IPS-18a (cell line): Measurements from ENCODE around the gene ASB4.
"Not testable (repeated sequence)": the region's sequence is repeated elsewhere in the genome, so short reads cannot be mapped to it uniquely, and the experiment has no call there.

Experiments used
- H3K27ac ChIP-seq: one replicate; pipeline ENCODE4 v1.5.1; 2013; ENCODE audit warnings: low read length
- H3K27me3 ChIP-seq: one replicate; pipeline ENCODE4 v1.6.1; 2013; ENCODE audit warnings: mild to moderate bottlenecking, low read length; ENCODE audit not compliant: control insufficient read depth, insufficient read depth
- H3K36me3 ChIP-seq: one replicate; pipeline ENCODE4 v1.6.1; 2013; ENCODE audit warnings: low read depth, low read length; ENCODE audit not compliant: control insufficient read depth
- H3K4me1 ChIP-seq: one replicate; pipeline ENCODE4 v1.6.1; 2013; ENCODE audit warnings: low read depth, low read length; ENCODE audit not compliant: control insufficient read depth
- H3K4me3 ChIP-seq: one replicate; pipeline ENCODE4 v1.5.1; 2013; ENCODE audit warnings: low read length
- H3K9ac ChIP-seq: one replicate; pipeline ENCODE4 v1.6.1; 2013; ENCODE audit warnings: mild to moderate bottlenecking, low read length, moderate library complexity
- H3K9me3 ChIP-seq: one replicate; pipeline ENCODE4 v1.6.1; 2013; ENCODE audit warnings: low read depth, low read length; ENCODE audit not compliant: control insufficient read depth

ASB4 gene

DNA sequence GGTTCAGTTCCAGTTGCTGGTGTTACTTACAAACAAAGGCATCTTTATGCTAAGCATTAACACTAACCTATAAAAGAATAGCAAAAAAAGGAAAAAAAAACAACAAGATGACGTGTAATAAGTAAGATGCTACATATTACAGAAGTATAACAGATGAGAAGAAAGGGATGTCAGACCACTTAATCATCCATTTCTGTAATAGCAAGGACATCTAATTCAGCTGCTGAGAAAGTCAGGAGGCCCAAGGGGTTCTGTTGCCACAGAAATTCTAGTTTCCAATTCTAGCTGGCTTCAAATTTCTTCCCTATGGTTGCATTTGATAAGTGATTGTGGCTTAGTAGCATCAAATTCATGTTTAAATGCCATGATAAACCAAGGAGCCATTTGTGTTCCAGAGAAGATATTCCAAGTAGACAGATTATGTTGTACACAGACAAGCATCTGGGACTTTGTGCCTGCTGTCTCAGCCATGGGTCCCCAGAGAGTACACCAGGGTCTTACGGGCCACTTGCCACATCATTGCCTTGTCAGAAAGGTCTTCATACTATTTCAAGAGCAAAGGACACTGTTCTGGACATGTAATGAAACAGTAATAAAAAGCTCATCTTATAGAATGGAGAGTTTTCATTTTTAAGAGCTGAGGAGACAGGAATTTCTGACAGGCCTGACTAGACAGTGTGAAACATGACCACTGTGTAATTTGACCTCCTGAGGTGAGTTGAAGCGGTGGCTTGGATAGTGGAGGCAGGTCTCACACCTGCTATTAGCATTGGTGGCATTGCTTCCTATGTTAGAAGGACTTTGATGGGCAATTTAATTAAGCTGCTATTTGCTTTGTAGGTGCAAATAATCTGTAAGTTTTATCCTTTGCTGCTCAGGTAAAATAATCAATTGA is 4.2 kb upstream of the ASB4 start:
- peaks cover 7% of the 10 kb centered on the region for H3K4me1 ChIP-seq

DNA sequence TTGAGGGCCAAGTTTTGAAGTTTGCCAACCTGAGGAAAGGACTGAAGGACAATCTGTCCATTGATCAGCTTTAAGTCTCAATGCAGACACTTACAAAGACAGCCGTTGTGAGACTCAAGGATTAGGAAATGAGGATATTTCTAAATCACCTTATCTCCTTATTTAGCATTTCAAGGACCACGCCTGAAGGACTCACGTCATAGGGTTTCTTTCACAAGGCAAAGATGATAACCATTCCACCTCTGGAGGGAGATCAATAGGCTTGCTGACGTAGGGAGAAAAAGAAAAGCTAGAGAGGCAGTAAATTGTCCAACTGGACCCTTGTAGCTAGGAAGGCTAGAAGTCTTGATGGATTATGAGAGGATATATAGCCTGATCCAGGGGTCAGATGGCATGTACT is 3.3 kb upstream of the ASB4 start:
- Histone ChIP-seq H3K27ac (no peak overlapping the region), H3K9ac (no peak overlapping the region), H3K4me3 (no peak overlapping the region), H3K27me3 (no peaks in the 10 kb centered on the region), H3K9me3 (no peaks in the 10 kb centered on the region), H3K36me3 (no peaks in the 10 kb centered on the region), H3K4me1 (peaks cover 4% of the 10 kb centered on the region)

More for the DNA sequence above, 4.2 kb upstream of the ASB4 start:
- H3K27ac ChIP-seq = no peak overlapping the region
- no peaks in the 10 kb centered on the region for H3K36me3 ChIP-seq
- no peaks in the 10 kb centered on the region for H3K27me3 ChIP-seq
- no peak overlapping the region for H3K9ac ChIP-seq
- no peaks in the 10 kb centered on the region for H3K9me3 ChIP-seq
- H3K4me3 ChIP-seq = no peak overlapping the region

DNA sequence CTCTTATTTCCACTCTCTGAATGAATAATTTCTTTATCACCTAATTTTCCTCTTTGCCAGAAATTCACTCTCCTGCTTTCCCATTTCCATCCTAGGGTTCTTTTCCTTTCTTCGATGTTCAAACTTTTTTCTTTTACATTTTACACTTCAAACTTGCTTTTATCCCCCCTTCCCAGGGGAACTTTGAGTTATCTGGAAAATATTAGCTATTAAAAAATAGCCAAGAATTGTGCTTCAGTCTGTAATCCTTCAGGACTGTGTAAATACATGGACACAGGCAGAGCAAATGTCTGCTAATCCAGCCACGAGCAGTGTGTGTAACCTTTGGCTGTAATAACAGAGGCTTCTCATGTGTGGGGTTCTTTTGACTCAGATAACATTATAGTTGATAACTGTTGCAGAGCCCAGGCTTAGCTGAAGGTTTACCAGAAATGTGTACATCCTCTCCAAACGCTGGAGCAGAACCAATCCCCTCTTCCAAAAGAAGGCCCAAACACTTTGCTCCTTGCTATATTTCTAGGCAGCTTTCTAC is 4.6 kb downstream of the ASB4 start:
- H3K9ac ChIP-seq = no peak overlapping the region
- no peaks in the 10 kb centered on the region for H3K27me3 ChIP-seq
- H3K4me1 ChIP-seq = peaks cover 8% of the 10 kb centered on the region
- no peaks in the 10 kb centered on the region for H3K36me3 ChIP-seq
- no peak overlapping the region for H3K27ac ChIP-seq
- no peaks in the 10 kb centered on the region for H3K9me3 ChIP-seq
- no peak overlapping the region for H3K4me3 ChIP-seq

DNA sequence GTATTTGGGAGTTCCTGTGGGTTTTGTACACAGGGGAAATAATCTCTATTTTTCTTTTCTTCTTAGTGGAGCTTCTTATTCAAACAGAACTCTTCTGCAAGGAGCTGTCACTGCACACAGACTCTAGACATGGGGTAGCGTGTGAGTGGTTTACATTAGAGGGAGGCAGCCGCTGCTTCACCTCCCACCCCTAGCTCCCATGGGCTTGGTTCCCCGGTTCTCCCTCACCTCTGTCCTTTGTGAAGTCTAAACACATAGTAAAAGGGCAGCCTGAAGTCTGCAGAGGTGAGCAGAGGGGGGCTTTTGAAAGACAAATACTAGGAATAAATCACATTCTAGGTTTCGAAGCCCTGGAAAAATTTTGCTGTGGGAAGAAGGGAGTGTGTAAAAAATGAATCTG is 5.5 kb downstream of the ASB4 start:
- H3K4me1 ChIP-seq = peaks cover 8% of the 10 kb centered on the region
- H3K9me3 ChIP-seq = no peaks in the 10 kb centered on the region
- H3K27ac ChIP-seq = no peak overlapping the region
- H3K27me3 ChIP-seq = no peaks in the 10 kb centered on the region
- H3K36me3 ChIP-seq = no peaks in the 10 kb centered on the region
- no peak overlapping the region for H3K4me3 ChIP-seq
- H3K9ac ChIP-seq = no peak overlapping the region

DNA sequence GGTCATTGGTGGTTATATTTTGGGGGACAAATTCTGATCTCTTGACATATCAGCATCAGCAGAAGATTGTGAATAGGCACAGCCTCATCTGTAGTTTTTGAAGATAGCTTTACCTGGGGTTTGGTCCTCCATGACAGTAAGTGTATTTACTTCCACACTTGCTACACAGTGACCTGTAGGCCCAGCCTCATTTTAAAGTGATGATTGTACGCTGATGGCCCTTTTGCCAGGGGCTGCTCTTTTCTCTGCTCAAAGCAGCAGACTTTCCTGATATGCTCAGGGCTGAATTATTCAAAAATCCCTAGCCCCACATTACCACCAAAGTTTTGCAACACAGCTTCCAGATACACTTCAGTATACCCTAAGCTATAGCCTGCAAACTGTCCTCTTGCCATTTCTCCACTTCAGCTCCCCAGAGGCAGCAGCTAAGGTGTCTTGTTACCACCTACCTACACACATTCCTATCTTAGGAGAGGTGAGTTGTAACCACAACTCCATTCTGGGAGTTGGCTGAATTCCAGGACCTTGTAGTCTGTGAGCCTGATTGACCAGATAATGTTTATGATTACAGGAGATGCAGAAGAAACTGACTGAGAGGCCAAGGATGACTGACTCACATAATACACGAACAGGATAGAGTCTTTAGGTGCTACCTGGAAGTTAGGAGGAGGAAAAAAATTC is 6.0 kb downstream of the ASB4 start:
- Histone ChIP-seq H3K9ac (no peak overlapping the region), H3K4me1 (peaks cover 8% of the 10 kb centered on the region), H3K27ac (no peak overlapping the region)

DNA sequence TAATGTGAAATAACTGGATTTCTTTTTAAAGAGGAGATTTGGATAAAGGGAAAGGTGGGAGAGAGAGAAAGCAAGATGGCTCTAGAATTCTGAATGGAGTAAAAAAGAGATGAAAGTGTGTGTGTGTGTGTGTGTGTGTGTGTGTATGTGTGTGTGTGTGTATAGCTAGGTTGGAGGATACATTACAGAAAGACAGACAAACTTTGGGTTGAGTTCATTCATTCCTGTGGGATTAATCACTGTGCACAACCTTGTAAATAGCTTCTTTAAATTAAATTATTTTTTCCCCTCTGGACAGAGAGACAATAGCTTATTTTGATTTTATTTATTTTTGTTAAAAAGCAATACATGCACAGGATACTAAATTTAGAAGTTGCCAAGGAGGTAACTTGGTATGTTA is 7.5 kb downstream of the ASB4 start:
- H3K9me3 ChIP-seq = no peaks in the 10 kb centered on the region
- no peak overlapping the region for H3K27ac ChIP-seq
- no peak overlapping the region for H3K4me3 ChIP-seq
- peaks cover 8% of the 10 kb centered on the region for H3K4me1 ChIP-seq
- no peak overlapping the region for H3K9ac ChIP-seq
- H3K27me3 ChIP-seq = no peaks in the 10 kb centered on the region
- H3K36me3 ChIP-seq = no peaks in the 10 kb centered on the region

More for the DNA sequence above, 6.0 kb downstream of the ASB4 start:
- Histone ChIP-seq H3K9me3 (no peaks in the 10 kb centered on the region), H3K36me3 (no peaks in the 10 kb centered on the region), H3K4me3 (no peak overlapping the region), H3K27me3 (no peaks in the 10 kb centered on the region)

DNA sequence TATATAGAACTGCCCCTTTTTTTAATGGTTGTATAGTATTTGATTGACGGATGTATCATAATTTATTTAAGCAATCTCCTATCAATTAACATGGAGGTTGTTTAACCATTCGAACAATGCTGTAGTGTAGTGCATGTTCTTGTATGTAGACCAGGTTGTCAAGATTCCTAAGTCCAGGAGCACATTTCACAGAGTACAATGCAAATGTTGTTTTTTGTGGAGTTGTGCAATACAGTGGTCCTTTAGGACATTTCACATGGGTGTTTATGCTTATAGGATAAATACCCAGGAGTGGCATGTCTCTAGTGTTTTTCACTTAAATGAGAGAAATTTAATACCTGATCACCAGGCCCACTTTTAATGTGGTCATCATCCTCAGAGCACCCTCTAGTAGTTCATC is 8.1 kb downstream of the ASB4 start:
- Histone ChIP-seq H3K4me1 (peaks cover 8% of the 10 kb centered on the region), H3K27me3 (no peaks in the 10 kb centered on the region), H3K9ac (no peak overlapping the region), H3K27ac (no peak overlapping the region), H3K4me3 (no peak overlapping the region), H3K9me3 (no peaks in the 10 kb centered on the region), H3K36me3 (no peaks in the 10 kb centered on the region)

DNA sequence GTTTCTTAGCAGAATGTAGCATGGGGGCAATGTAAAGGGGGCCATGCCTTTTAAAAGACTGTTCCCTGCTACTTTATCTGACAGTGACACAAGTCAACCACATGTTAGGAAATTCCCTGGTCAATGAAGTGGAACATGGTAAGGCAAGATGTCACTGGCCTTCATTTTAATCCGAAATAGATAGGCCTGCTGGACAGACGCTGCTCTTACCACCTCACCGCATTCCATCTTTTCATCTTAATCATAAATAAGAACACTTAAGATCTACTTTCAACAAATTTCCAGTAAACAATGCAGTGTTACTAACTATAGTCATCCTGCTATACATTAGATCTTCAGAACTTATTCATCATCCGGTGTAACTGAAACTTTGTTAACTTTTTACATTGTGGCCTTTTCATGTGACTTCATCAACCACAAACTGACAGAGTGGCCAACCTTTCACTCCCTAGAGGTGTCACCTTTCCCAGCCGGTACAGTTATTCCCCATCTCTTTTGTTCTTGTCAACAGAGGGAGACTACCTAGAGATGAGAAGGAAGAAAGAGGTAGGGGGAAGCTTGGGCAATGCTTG is 15.6 kb downstream of the ASB4 start:
- no peaks in the 10 kb centered on the region for H3K9me3 ChIP-seq
- H3K4me3 ChIP-seq = no peak overlapping the region
- peaks cover 27% of the 10 kb centered on the region for H3K4me1 ChIP-seq
- H3K27ac ChIP-seq = no peak overlapping the region
- H3K9ac ChIP-seq = no peak overlapping the region
- no peaks in the 10 kb centered on the region for H3K27me3 ChIP-seq
- H3K36me3 ChIP-seq = no peaks in the 10 kb centered on the region

DNA sequence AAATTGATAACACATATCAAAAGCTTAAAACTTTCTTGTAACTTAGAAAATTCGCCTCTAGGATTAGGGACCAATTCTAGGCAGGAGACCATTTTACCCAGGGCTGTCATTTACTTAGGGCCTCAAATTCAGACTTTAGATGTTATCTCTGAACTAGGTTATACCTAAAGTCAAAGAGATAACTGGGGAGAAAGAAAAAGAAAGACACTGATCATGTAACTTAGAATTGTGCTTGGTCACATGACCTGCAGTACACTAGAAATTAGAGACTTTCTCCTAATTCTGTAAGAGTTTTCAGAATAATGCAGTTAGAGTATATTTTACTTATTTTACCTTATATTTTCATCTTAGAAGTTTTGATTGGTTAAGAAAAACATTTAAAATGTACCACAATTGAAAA is 16.7 kb downstream of the ASB4 start:
- H3K36me3 ChIP-seq = no peaks in the 10 kb centered on the region
- H3K27me3 ChIP-seq = no peaks in the 10 kb centered on the region
- no peak overlapping the region for H3K4me3 ChIP-seq
- no peak overlapping the region for H3K27ac ChIP-seq
- H3K4me1 ChIP-seq = peaks cover 27% of the 10 kb centered on the region
- H3K9me3 ChIP-seq = no peaks in the 10 kb centered on the region
- H3K9ac ChIP-seq = no peak overlapping the region

DNA sequence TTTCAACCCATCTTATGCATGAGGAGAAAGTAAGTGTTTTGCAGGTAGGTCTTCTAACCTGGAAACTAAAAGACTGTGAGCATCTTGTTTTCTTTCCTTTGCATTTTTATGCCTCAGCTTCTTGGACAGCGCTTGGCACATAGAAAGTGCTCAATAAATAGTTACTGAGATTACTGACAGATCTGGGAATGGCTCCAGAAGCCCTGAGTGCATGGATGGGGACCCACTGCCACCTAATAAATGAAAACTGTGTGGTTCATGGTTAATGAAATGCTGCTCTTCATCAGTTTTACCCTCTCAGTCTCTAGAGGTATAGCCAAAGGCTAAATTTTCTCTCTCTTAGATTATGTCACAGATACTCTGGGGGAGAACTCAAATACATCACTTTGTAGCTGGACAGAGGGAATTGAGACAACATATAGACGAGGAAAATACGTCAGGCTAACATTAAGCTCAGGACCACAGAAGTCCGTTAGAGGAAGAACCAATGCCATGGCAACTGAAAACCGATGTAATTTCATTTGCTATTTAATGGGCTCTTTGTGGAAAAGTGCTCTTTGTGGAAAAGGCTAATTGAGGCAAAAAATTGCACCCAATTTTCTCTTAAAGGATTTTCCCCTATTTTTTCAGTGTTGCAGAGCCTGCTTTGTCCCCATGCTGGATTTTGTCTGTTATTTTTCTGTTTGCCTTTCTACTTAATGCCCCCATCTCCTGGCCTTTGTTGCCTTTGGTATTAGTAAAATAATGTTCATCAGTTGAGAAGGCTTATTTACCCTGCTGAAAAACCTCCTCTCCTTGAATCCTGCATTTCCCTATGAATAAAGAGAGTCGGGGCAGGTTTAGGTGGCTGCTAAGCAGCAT is 17.8 kb downstream of the ASB4 start:
- peak overlapping the region; percentile 6 for H3K4me3 ChIP-seq
- no peak overlapping the region for H3K9ac ChIP-seq
- no peaks in the 10 kb centered on the region for H3K27me3 ChIP-seq
- no peak overlapping the region for H3K27ac ChIP-seq
- H3K36me3 ChIP-seq = no peaks in the 10 kb centered on the region
- peaks cover 27% of the 10 kb centered on the region for H3K4me1 ChIP-seq
- no peaks in the 10 kb centered on the region for H3K9me3 ChIP-seq

DNA sequence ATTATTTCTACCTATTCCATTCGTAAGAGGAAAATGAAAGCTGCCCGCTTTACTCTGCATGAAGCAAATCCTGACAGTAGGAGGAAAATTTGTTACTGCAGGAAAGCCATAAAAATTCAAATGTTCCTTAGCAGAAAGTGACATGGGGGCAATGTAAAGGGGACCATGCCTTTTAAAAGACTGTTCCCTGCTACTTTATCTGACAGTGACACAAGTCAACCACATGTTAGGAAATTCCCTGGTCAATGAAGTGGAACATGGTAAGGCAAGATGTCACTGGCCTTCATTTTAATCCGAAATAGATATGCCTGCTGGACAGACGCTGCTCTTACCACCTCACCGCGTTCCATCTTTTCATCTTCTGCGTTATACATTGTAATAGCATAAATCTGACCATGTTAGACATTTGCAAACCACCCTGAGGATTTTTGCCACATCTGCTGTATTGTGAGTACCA is 18.4 kb downstream of the ASB4 start:
- H3K27ac ChIP-seq, H3K36me3 ChIP-seq, H3K9ac ChIP-seq, H3K9me3 ChIP-seq, H3K27me3 ChIP-seq: not testable (repeated sequence)
- Histone ChIP-seq H3K4me3 (peak overlapping the region; percentile 6), H3K4me1 (peaks cover 29% of the 10 kb centered on the region)
